ENCODE measurements around the gene MEMO1.
"Not testable (repeated sequence)": the region's sequence is repeated elsewhere in the genome, so short reads cannot be mapped to it uniquely, and the experiment has no call there.

Gene MEMO1

DNA sequence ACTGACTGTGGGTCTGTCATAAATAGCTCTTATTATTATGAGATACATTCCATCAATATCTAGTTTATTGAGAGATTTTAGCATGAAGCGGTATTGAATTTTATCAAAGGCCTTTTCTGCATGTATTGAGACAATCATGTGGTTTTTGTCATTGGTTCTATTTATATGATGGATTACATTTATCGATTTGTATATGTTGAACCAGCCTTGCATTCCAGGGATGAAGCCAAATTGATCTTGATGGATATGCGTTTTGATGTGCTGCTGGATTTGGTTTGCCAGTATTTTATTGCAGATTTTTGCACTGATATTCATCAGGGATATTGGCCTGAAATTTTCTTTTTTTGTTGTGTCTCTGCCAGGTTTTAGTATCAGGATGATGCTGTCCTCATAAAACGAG lies 113.5 kb downstream of the MEMO1 start:
- not testable (repeated sequence) for H3K27ac Mint-ChIP-seq; H3K27me3 Mint-ChIP-seq (ENCODE audit: low read depth); H3K4me3 Mint-ChIP-seq; H3K4me1 Mint-ChIP-seq (ENCODE audit: low read depth); DNase-seq (ENCODE audit: low spot score)
- Mint-ChIP-seq H3K36me3 (ENCODE audit: low read depth) (peaks cover 58% of the 10 kb centered on the region), H3K9me3 (peaks cover 30% of the 10 kb centered on the region)

GRCh38 chr2:31896293-31896692 lies 114.5 kb downstream of the MEMO1 start:
- H3K27me3 Mint-ChIP-seq (ENCODE audit: low read depth) = no peaks in the 10 kb centered on the region
- H3K9me3 Mint-ChIP-seq = peaks cover 30% of the 10 kb centered on the region
- H3K4me1 Mint-ChIP-seq (ENCODE audit: low read depth) = peaks cover 1% of the 10 kb centered on the region
- H3K4me3 Mint-ChIP-seq = no peak overlapping the region
- no peak for DNase-seq (ENCODE audit: low spot score)
- peaks cover 56% of the 10 kb centered on the region for H3K36me3 Mint-ChIP-seq (ENCODE audit: low read depth)
- no peak overlapping the region for H3K27ac Mint-ChIP-seq

DNA sequence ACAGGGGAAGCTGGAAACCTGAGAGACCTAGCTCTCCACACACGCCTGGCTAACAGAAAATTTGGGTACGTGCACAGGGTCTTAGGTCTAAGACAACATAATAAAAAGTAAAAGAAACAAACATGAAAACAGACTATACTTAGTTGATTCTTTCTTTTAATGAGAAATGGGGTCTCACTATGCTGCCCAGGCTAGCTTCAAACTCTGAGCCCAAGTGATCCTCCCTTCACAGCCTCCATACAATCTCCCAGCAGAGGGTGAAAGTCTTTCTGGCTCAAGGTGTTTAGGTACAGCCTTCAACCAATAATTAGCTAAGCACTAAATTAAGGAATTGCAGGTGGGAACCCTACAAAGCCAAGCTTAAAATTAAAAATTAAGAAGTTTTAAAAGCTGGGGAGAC lies 116.2 kb downstream of the MEMO1 start:
- no peak overlapping the region for H3K4me3 Mint-ChIP-seq
- no peak overlapping the region for H3K27ac Mint-ChIP-seq
- peaks cover 3% of the 10 kb centered on the region for H3K4me1 Mint-ChIP-seq (ENCODE audit: low read depth)
- H3K9me3 Mint-ChIP-seq = peaks cover 27% of the 10 kb centered on the region
- H3K36me3 Mint-ChIP-seq (ENCODE audit: low read depth) = peaks cover 48% of the 10 kb centered on the region
- DNase-seq (ENCODE audit: low spot score) = no peak
- H3K27me3 Mint-ChIP-seq (ENCODE audit: low read depth) = no peaks in the 10 kb centered on the region

GRCh38 chr2:31893094-31893493 lies 117.7 kb downstream of the MEMO1 start:
- Mint-ChIP-seq H3K36me3 (ENCODE audit: low read depth) (peaks cover 36% of the 10 kb centered on the region), H3K27ac (no peak overlapping the region), H3K9me3 (peaks cover 13% of the 10 kb centered on the region), H3K4me1 (ENCODE audit: low read depth) (peaks cover 8% of the 10 kb centered on the region), H3K27me3 (ENCODE audit: low read depth) (no peaks in the 10 kb centered on the region), H3K4me3 (no peak overlapping the region)
- DNase-seq (ENCODE audit: low spot score) = no peak

- no peak for DNase-seq (ENCODE audit: low spot score)
- Mint-ChIP-seq H3K9me3 (no peaks in the 10 kb centered on the region), H3K27ac (no peak overlapping the region), H3K36me3 (ENCODE audit: low read depth) (peaks cover 18% of the 10 kb centered on the region), H3K4me1 (ENCODE audit: low read depth) (peaks cover 8% of the 10 kb centered on the region), H3K27me3 (ENCODE audit: low read depth) (no peaks in the 10 kb centered on the region), H3K4me3 (no peak overlapping the region)
These were observed 121.8 kb downstream of the MEMO1 start for GRCh38 chr2:31889044-31889443.

DNA sequence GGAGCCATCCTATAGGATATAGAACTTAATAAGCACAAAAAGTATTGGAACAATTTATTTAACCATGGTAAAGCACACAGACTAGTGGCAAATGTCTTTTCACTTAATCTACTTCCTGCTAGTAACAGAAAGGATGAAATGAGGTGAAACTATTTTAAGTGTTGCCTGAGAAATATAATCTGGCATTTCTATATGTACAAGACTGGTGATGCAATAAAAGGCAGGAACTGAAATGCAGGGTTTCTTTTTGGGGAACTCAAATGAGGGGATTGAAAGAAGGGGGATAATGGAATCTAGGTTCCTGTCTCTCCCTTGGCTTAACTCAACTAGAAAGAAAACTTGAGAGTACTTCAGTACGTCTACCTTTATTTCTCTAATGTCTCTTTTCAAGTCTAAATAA lies 122.3 kb downstream of the MEMO1 start:
- Mint-ChIP-seq H3K27ac (no peak overlapping the region), H3K9me3 (no peaks in the 10 kb centered on the region), H3K4me1 (ENCODE audit: low read depth) (peaks cover 7% of the 10 kb centered on the region), H3K27me3 (ENCODE audit: low read depth) (no peaks in the 10 kb centered on the region), H3K36me3 (ENCODE audit: low read depth) (peaks cover 16% of the 10 kb centered on the region), H3K4me3 (no peak overlapping the region)
- DNase-seq (ENCODE audit: low spot score) = no peak

DNA sequence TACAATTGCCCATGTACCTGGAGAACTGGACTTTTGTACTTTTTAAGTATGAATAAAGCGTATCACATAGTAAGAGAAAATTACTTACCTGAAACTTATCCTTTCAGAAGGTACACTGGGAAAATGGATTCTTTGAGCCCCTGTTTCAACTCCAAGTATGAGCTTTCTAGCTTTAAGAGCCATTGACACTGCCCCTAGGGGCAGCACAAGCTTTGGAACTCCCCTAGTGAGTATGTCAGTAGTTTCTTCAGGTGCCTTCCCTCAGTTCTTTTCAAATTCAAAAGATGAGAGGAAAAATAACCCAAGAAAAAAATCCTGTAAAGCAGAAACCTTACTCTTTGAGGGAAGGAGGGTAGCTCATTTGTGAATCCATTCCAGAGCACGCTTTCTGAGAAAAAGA lies 124.1 kb downstream of the MEMO1 start:
- Mint-ChIP-seq H3K9me3 (no peaks in the 10 kb centered on the region), H3K36me3 (ENCODE audit: low read depth) (peaks cover 11% of the 10 kb centered on the region), H3K27ac (no peak overlapping the region), H3K4me1 (ENCODE audit: low read depth) (peaks cover 7% of the 10 kb centered on the region), H3K27me3 (ENCODE audit: low read depth) (no peaks in the 10 kb centered on the region), H3K4me3 (no peak overlapping the region)
- no peak for DNase-seq (ENCODE audit: low spot score)

DNA sequence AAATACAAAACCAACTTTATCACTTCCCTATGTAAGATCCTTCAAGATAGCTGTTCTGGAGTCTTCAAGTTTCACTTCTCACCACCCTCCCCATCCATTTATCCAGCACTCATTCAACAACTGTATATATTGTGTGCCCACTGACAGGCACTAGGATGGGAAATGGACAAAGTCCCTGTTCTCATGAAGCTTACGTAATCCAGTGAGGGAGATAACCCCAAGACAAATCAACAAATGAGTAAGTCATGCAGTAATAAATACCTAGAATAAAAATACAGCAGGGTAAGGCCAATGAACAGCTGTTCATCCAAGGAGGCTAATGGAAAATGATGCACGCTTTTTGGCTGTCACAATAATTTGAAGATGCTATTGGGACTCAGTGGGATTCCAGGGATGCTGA lies 133.8 kb downstream of the MEMO1 start:
- Mint-ChIP-seq H3K27me3 (ENCODE audit: low read depth) (no peaks in the 10 kb centered on the region), H3K27ac (no peak overlapping the region), H3K9me3 (no peaks in the 10 kb centered on the region), H3K4me1 (ENCODE audit: low read depth) (no peaks in the 10 kb centered on the region), H3K36me3 (ENCODE audit: low read depth) (peaks cover 12% of the 10 kb centered on the region), H3K4me3 (no peak overlapping the region)
- no peak for DNase-seq (ENCODE audit: low spot score)

DNA sequence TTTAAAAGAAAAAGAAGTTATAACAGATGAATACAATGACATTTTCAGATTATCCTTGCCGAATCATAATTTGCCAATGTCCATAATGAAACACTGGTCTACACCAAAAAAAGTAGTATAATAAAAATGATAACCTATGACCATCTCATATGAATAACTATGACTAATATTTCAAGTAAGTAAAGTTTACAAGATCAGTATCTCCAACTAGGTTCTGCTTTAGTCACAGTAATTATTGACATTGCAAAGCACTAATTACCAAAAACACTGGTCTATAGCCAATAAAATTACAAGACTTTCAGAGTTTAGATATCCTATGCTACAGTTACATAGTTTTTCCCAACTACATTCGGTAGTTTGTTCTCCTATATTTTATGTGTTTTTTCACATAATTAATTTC lies 136.7 kb downstream of the MEMO1 start:
- Mint-ChIP-seq H3K9me3 (no peaks in the 10 kb centered on the region), H3K36me3 (ENCODE audit: low read depth) (peaks cover 9% of the 10 kb centered on the region), H3K4me3 (no peak overlapping the region), H3K4me1 (ENCODE audit: low read depth) (no peaks in the 10 kb centered on the region), H3K27me3 (ENCODE audit: low read depth) (no peaks in the 10 kb centered on the region), H3K27ac (no peak overlapping the region)
- no peak for DNase-seq (ENCODE audit: low spot score)

DNA sequence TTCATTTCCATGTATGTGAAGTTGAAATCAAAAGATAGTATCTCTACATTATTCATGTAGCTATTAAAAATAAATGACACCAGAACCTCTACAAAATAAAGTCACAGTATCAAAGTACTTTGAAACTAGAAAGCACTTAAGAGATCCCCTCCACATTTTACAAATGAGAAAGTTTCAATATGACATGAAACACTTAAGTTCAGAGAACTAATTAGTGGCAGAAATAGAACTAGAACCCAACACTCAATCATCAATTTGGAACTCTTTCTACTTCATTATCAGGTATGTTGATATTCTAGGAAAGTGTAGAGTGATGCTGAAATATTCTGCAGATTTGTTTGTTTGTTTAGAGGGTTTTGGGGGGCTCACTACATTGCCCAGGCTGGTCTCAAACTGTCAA lies 145.6 kb downstream of the MEMO1 start:
- peaks cover 3% of the 10 kb centered on the region for H3K4me1 Mint-ChIP-seq (ENCODE audit: low read depth)
- peaks cover 6% of the 10 kb centered on the region for H3K36me3 Mint-ChIP-seq (ENCODE audit: low read depth)
- no peak overlapping the region for H3K27ac Mint-ChIP-seq
- H3K4me3 Mint-ChIP-seq = no peak overlapping the region
- DNase-seq (ENCODE audit: low spot score) = no peak
- H3K9me3 Mint-ChIP-seq = no peaks in the 10 kb centered on the region
- H3K27me3 Mint-ChIP-seq (ENCODE audit: low read depth) = no peaks in the 10 kb centered on the region

- Mint-ChIP-seq H3K27me3 (ENCODE audit: low read depth) (no peaks in the 10 kb centered on the region), H3K36me3 (ENCODE audit: low read depth) (peaks cover 6% of the 10 kb centered on the region), H3K4me1 (ENCODE audit: low read depth) (peaks cover 3% of the 10 kb centered on the region), H3K27ac (no peak overlapping the region), H3K9me3 (no peaks in the 10 kb centered on the region), H3K4me3 (no peak overlapping the region)
- no peak for DNase-seq (ENCODE audit: low spot score)
These were observed 146.9 kb downstream of the MEMO1 start for GRCh38 chr2:31863867-31864266.

- H3K4me3 Mint-ChIP-seq; H3K27me3 Mint-ChIP-seq (ENCODE audit: low read depth); H3K27ac Mint-ChIP-seq; DNase-seq (ENCODE audit: low spot score); H3K9me3 Mint-ChIP-seq; H3K36me3 Mint-ChIP-seq (ENCODE audit: low read depth); H3K4me1 Mint-ChIP-seq (ENCODE audit: low read depth): not testable (repeated sequence)
These were observed 147.7 kb downstream of the MEMO1 start for GRCh38 chr2:31863015-31863656.

GRCh38 chr2:31859959-31860358 lies 150.8 kb downstream of the MEMO1 start:
- H3K27me3 Mint-ChIP-seq (ENCODE audit: low read depth) = no peaks in the 10 kb centered on the region
- H3K36me3 Mint-ChIP-seq (ENCODE audit: low read depth) = peaks cover 2% of the 10 kb centered on the region
- DNase-seq (ENCODE audit: low spot score) = no peak
- H3K4me1 Mint-ChIP-seq (ENCODE audit: low read depth) = no peaks in the 10 kb centered on the region
- no peak overlapping the region for H3K4me3 Mint-ChIP-seq
- no peaks in the 10 kb centered on the region for H3K9me3 Mint-ChIP-seq
- H3K27ac Mint-ChIP-seq = no peak overlapping the region

- no peak for DNase-seq (ENCODE audit: low spot score)
- no peaks in the 10 kb centered on the region for H3K9me3 Mint-ChIP-seq
- H3K27ac Mint-ChIP-seq = no peak overlapping the region
- H3K36me3 Mint-ChIP-seq (ENCODE audit: low read depth) = peaks cover 3% of the 10 kb centered on the region
- no peaks in the 10 kb centered on the region for H3K4me1 Mint-ChIP-seq (ENCODE audit: low read depth)
- H3K27me3 Mint-ChIP-seq (ENCODE audit: low read depth) = no peaks in the 10 kb centered on the region
- H3K4me3 Mint-ChIP-seq = no peak overlapping the region
These were observed 157.3 kb downstream of the MEMO1 start for GRCh38 chr2:31853521-31853920.

DNA sequence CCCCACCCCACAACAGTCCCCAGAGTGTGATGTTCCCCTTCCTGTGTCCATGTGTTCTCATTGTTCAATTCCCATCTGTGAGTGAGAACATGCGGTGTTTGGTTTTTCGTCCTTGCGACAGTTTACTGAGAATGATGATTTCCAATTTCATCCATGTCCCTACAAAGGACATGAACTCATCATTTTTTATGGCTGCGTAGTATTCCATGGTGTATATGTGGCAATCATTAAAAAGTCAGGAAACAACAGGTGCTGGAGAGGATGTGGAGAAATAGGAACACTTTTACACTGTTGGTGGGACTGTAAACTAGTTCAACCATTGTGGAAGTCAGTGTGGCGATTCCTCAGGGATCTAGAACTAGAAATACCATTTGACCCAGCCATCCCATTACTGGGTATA lies 168.7 kb downstream of the MEMO1 start:
- H3K27me3 Mint-ChIP-seq (ENCODE audit: low read depth); H3K4me1 Mint-ChIP-seq (ENCODE audit: low read depth); H3K4me3 Mint-ChIP-seq; H3K36me3 Mint-ChIP-seq (ENCODE audit: low read depth); DNase-seq (ENCODE audit: low spot score); H3K27ac Mint-ChIP-seq; H3K9me3 Mint-ChIP-seq: not testable (repeated sequence)
